Smooth muscle cell (in vitro differentiated cells): ENCODE results near the gene CWF19L1. TPM values are rescaled to one million over a fixed set of nuclear protein-coding genes. Genes with fewer than 3 reads are reported as not detected.

Experiments used
- DNase-seq: peaks from one replicate; lab custom pipeline; 2025; ENCODE audit not compliant: unreplicated experiment; lab: John Stamatoyannopoulos, UW
- H2AFZ ChIP-seq: fragments of 200-600 bp; sonication (generic); 2 replicates; pipeline ENCODE4 v1.6.0; 2016; ENCODE audit warnings: antibody characterized with exemption, low read depth, mild to moderate bottlenecking
- H3F3A ChIP-seq: fragments of 200-600 bp; sonication (generic); 2 replicates; pipeline ENCODE4 v1.6.0; 2017; ENCODE audit warnings: antibody characterized with exemption, low read depth
- H3K27ac ChIP-seq: fragments of 200-600 bp; sonication (generic); 2 replicates; pipeline ENCODE4 v1.5.1; 2016; ENCODE audit warnings: low read depth, mild to moderate bottlenecking
- H3K27me3 ChIP-seq: fragments of 200-600 bp; sonication (generic); 2 replicates; pipeline ENCODE4 v1.6.1; 2016; ENCODE audit warnings: low read depth, mild to moderate bottlenecking
- H3K36me3 ChIP-seq: fragments of 200-600 bp; sonication (generic); 2 replicates; pipeline ENCODE4 v1.5.1; 2016; ENCODE audit warnings: low read depth
- H3K4me1 ChIP-seq: fragments of 200-600 bp; sonication (generic); 2 replicates; pipeline ENCODE4 v1.5.1; 2016; ENCODE audit warnings: low read depth
- H3K4me2 ChIP-seq: fragments of 200-600 bp; sonication (generic); 2 replicates; pipeline ENCODE4 v1.6.0; 2016; ENCODE audit warnings: mild to moderate bottlenecking
- H3K4me3 ChIP-seq: fragments of 200-600 bp; sonication (generic); 2 replicates; pipeline ENCODE4 v1.5.1; 2016; ENCODE audit warnings: mild to moderate bottlenecking
- H3K79me2 ChIP-seq: fragments of 200-600 bp; sonication (generic); 2 replicates; pipeline ENCODE4 v1.6.0; 2016; ENCODE audit warnings: low read depth, mild to moderate bottlenecking
- H3K9ac ChIP-seq: fragments of 200-600 bp; sonication (generic); 2 replicates; pipeline ENCODE4 v1.6.0; 2016; ENCODE audit warnings: low read depth
- H3K9me3 ChIP-seq: fragments of 200-600 bp; sonication (generic); replicated peaks from 2 replicates; pipeline ENCODE4 v1.5.1; 2016; ENCODE audit warnings: low read depth
- H4K20me1 ChIP-seq: fragments of 200-600 bp; sonication (generic); 2 replicates; pipeline ENCODE4 v1.6.0; 2016; ENCODE audit warnings: low read depth
- CTCF ChIP-seq: fragments of 200-600 bp; sonication (generic); IDR thresholded peaks from 2 replicates; pipeline ENCODE4 v1.5.1; 2017; ENCODE audit warnings: borderline replicate concordance, mild to moderate bottlenecking, antibody characterized with exemption; ENCODE audit not compliant: insufficient read depth, poor library complexity, severe bottlenecking
- WGBS: methylation state at CpG from one replicate; pipeline ENCODE4 v1.1.7; 2016; ENCODE audit warnings: low lambda C conversion rate; 5-methylcytosine and 5-hydroxymethylcytosine counted together
- polyA plus RNA-seq: library from polyadenylated mRNA; unstranded; fragments of >200 nt; fragmentation: Nextera tagmentation; extraction: Ambion mirVana; gene quantifications from 2 replicates; pipeline ENCODE4 v1.2.1, GENCODE V29; 2016
- total RNA-seq: library from RNA; depleted of rRNA; stranded (reverse); fragments of >200 nt; gene quantifications from 2 replicates; pipeline ENCODE4 v1.2.3, GENCODE V29; 2014

CWF19L1 gene
- total and polyA plus RNA-seq, 2 experiments from 2014 or later: 12.1 to 12.7 TPM

GRCh38 chr10:100229819-100230422 is 37.5 kb downstream of the CWF19L1 start:
- peaks cover 33% of the 10 kb centered on the region for H3K79me2 ChIP-seq
- peak overlapping the region; percentile 90 for H3K4me2 ChIP-seq
- WGBS: 73% methylated on average over 21 of the region's 21 CpGs
- no peaks in the 10 kb centered on the region for H3K9me3 ChIP-seq
- peaks cover 5% of the 10 kb centered on the region for H3K36me3 ChIP-seq
- peak overlapping the region; percentile 96 for H3K9ac ChIP-seq
- H3K27ac ChIP-seq: peak overlapping the region; percentile 76
- peak overlapping the region; percentile 100 for H3K4me3 ChIP-seq
- H3F3A ChIP-seq: no peaks in the 10 kb centered on the region
- H3K27me3 ChIP-seq: no peaks in the 10 kb centered on the region
- no peak for TF ChIP-seq CTCF
- H4K20me1 ChIP-seq: peaks cover 20% of the 10 kb centered on the region
- H2AFZ ChIP-seq: peak overlapping the region; percentile 99
- DNase-seq: no peak
- H3K4me1 ChIP-seq: no peaks in the 10 kb centered on the region

GRCh38 chr10:100223879-100224278 is 43.6 kb downstream of the CWF19L1 start:
- Histone ChIP-seq H3K4me2 (no peak overlapping the region), H4K20me1 (peaks cover 20% of the 10 kb centered on the region), H3K9ac (no peak overlapping the region), H3F3A (no peaks in the 10 kb centered on the region), H2AFZ (no peak overlapping the region), H3K9me3 (no peaks in the 10 kb centered on the region), H3K4me1 (no peaks in the 10 kb centered on the region), H3K27me3 (no peaks in the 10 kb centered on the region), H3K79me2 (peaks cover 29% of the 10 kb centered on the region), H3K4me3 (no peak overlapping the region), H3K27ac (no peak overlapping the region), H3K36me3 (peaks cover 28% of the 10 kb centered on the region)
- no peak for TF ChIP-seq CTCF
- WGBS: 97% methylated on average over 5 of the region's 5 CpGs
- no peak for DNase-seq

GRCh38 chr10:100222529-100222928 is 44.9 kb downstream of the CWF19L1 start:
- WGBS: 100% methylated on average over 2 of the region's 2 CpGs
- H3K36me3 ChIP-seq: peaks cover 39% of the 10 kb centered on the region
- H3F3A ChIP-seq: no peaks in the 10 kb centered on the region
- no peak overlapping the region for H3K4me3 ChIP-seq
- no peak overlapping the region for H3K27ac ChIP-seq
- H3K79me2 ChIP-seq: peaks cover 15% of the 10 kb centered on the region
- no peaks in the 10 kb centered on the region for H3K4me1 ChIP-seq
- no peak overlapping the region for H3K9ac ChIP-seq
- no peaks in the 10 kb centered on the region for H3K27me3 ChIP-seq
- peaks cover 10% of the 10 kb centered on the region for H4K20me1 ChIP-seq
- no peak for DNase-seq
- H2AFZ ChIP-seq: no peak overlapping the region
- H3K9me3 ChIP-seq: no peaks in the 10 kb centered on the region
- TF ChIP-seq CTCF: no peak
- H3K4me2 ChIP-seq: no peak overlapping the region

GRCh38 chr10:100216006-100216405 is 51.4 kb downstream of the CWF19L1 start:
- Histone ChIP-seq H3K27me3 (no peaks in the 10 kb centered on the region), H4K20me1 (no peaks in the 10 kb centered on the region), H3K79me2 (no peaks in the 10 kb centered on the region), H3F3A (no peaks in the 10 kb centered on the region), H3K4me2 (no peak overlapping the region), H2AFZ (no peak overlapping the region), H3K9me3 (no peaks in the 10 kb centered on the region), H3K27ac (no peak overlapping the region), H3K4me1 (no peaks in the 10 kb centered on the region), H3K4me3 (no peak overlapping the region), H3K36me3 (peaks cover 41% of the 10 kb centered on the region), H3K9ac (no peak overlapping the region)
- no peak for DNase-seq
- 94% methylated on average over 2 of the region's 2 CpGs for WGBS
- TF ChIP-seq CTCF: no peak
